Measurements from ENCODE around the gene ZFAND6. TPM values are rescaled to one million over a fixed set of nuclear protein-coding genes. Genes with fewer than 3 reads are reported as not detected.
"Not testable (repeated sequence)": the region's sequence is repeated elsewhere in the genome, so short reads cannot be mapped to it uniquely, and the experiment has no call there.

Gene ZFAND6
- total RNA-seq, 1 donor from 2014 or later: 86.7 TPM

DNA sequence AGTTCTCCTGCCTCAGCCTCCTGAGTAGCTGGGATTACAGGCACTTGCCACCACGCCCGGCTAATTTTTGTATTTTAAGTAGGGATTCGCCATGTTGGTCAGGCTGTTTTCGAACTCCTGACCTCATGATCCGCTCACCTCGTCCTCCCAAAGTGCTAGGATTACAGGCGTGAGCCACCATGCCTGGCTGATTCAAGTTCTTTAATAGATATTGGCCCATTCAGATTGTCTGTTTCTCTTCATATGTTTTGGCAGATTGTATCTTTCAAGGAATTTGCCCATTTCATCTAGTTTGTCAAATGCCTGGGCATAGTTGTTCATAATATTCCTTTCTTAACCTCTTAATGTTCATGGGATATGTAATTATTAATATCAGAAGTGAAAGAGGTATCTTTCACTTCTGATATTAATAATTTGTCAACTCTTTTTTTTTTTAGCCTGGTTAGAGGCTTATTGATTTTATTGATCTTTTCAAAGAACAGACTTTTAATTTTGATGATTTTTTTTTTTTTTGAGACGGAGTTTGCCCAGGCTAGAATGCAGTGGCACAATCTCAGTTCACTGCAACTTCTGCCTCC lies 40.2 kb upstream of the ZFAND6 start:
- no peak for DNase-seq (ENCODE audit: low read depth)
- no peak overlapping the region for H3K4me3 ChIP-seq (ENCODE audit: low read depth, low read length)
- TF ChIP-seq, protein P1, sequence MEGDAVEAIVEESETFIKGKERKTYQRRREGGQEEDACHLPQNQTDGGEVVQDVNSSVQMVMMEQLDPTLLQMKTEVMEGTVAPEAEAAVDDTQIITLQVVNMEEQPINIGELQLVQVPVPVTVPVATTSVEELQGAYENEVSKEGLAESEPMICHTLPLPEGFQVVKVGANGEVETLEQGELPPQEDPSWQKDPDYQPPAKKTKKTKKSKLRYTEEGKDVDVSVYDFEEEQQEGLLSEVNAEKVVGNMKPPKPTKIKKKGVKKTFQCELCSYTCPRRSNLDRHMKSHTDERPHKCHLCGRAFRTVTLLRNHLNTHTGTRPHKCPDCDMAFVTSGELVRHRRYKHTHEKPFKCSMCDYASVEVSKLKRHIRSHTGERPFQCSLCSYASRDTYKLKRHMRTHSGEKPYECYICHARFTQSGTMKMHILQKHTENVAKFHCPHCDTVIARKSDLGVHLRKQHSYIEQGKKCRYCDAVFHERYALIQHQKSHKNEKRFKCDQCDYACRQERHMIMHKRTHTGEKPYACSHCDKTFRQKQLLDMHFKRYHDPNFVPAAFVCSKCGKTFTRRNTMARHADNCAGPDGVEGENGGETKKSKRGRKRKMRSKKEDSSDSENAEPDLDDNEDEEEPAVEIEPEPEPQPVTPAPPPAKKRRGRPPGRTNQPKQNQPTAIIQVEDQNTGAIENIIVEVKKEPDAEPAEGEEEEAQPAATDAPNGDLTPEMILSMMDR (conservative IDR thresholded peaks at IDR 0.05; ENCODE audit: low read depth, low read length): no peak

DNA sequence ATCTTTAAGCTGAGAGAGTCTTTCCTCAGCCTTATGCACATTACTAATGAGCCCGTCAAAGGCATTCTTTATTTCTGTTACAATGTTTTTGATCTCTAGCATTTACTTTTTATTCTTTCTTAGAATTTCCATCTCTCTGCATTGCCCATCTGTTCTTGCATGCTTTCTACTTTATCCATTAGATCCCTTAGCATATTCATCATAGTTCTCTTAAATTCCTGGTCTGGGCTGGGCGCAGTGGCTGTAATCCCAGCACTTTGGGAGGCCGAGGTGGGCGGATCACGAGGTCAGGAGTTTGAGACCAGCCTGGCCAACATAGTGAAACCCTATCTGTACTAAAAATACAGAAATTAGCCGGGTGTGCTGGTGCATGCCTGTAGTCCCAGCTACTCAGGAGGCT lies 39.3 kb upstream of the ZFAND6 start:
- H3K4me3 ChIP-seq (ENCODE audit: low read depth, low read length); DNase-seq (ENCODE audit: low read depth): not testable (repeated sequence)

DNA sequence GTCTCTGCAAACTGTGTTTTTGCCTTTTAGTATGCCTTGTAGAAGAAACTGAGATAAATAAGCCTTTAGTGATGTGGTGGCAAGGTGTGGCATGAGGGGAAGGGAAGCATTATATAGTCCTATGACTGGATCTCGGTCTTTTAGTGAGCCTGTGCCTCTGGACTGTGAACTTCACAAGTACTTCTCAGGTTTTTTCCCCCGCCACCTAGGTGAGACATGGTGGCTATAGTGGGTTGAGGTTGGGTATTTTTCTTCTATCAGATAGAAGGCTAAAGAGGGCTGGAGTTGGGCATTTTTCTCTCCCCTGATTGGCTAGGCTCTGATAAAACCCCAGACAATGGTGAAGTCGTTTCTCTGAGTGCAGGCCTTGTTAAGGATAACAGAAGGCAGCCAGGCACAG lies 38.7 kb upstream of the ZFAND6 start:
- no peak overlapping the region for H3K4me3 ChIP-seq (ENCODE audit: low read depth, low read length)
- TF ChIP-seq, protein P1 (conservative IDR thresholded peaks at IDR 0.05; ENCODE audit: low read depth, low read length): no peak
- no peak for DNase-seq (ENCODE audit: low read depth)

DNA sequence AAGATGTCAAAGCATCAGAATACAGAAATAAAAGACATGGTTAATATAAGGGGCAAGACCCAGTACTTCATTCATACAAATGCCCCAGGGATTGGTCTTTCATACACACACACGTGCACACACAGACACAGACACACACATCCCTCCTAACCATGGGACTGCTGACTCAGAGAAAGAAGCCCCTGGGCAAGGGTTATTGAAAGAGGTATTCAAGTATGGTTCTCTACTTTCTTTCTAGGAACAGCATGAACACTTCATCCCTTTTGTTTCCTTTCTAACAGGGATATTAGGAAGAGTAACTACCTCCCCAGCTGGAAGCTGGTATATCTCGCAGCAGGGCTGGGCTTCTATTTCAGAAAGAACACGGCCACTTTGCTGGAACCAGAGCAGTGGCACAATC lies 33.2 kb upstream of the ZFAND6 start:
- DNase-seq (ENCODE audit: low read depth): no peak
- H3K4me3 ChIP-seq (ENCODE audit: low read depth, low read length): no peak overlapping the region
- TF ChIP-seq, protein P1 (conservative IDR thresholded peaks at IDR 0.05; ENCODE audit: low read depth, low read length): no peak

DNA sequence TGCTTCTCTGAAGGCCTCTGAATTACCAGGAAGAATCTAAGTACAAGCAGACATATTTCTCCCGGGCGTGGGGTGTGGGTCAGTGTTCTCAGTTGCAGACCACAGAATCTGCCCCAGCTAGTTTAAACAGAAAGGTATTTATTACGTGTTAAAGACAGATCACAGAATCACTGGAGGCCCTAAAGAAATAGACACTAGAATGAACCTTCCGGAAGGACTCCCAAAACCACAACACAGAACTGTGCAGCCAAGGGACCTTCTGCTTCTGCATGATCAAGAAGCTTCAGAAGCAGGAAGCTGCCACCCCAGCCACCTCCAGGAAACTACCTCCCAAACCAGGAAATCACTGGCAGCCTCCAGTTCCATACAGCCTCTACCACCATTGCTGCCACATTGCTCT lies 32.7 kb upstream of the ZFAND6 start:
- H3K4me3 ChIP-seq (ENCODE audit: low read depth, low read length): no peak overlapping the region
- TF ChIP-seq, protein P1 (conservative IDR thresholded peaks at IDR 0.05; ENCODE audit: low read depth, low read length): no peak
- no peak for DNase-seq (ENCODE audit: low read depth)

DNA sequence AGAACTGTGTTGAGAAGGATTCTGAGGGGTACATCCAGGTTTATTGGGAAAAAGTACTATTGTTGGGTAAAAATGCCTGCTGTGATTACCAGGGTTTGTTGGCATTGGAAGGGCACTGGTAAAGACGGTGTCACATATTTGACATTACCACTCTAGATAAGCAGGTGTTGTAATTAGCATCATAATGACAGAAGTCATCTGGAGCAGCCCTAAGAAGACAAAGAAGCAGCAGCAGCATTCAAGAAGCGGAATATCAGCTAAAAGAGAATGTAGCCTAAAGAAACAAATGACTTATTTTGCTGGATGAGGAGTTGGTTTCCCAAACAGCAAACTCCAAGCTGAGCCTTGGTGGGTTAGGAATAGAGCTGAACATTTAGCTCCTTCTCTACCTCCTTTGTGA lies 30.5 kb upstream of the ZFAND6 start:
- DNase-seq (ENCODE audit: low read depth): no peak
- TF ChIP-seq, protein P1 (conservative IDR thresholded peaks at IDR 0.05; ENCODE audit: low read depth, low read length): no peak
- no peak overlapping the region for H3K4me3 ChIP-seq (ENCODE audit: low read depth, low read length)

DNA sequence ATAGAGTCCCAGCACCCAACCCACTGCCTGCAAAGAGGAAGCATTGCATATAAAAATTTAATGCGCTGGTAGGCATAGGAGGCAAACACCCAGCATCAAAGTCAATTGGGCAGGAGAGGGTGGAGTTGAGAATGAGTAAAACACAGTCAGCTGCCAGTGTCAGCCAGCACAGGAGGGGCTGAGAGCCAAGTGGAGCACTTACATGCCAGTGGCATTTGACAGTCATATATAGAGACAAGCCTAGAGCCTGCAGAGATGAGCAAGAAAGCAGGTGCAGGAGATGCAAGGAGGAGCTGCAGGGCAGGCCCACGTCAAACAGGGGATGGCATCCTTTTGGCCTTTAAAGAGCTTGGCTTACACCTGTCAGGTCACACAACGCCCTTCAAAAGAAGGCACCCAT lies 27.6 kb upstream of the ZFAND6 start:
- no peak overlapping the region for H3K4me3 ChIP-seq (ENCODE audit: low read depth, low read length)
- no peak for DNase-seq (ENCODE audit: low read depth)
- TF ChIP-seq, protein P1 (conservative IDR thresholded peaks at IDR 0.05; ENCODE audit: low read depth, low read length): no peak

Data from epithelial cell of proximal tubule (primary cell).